HEK293T (cell line): ENCODE measurements around the gene CD47.

ENCODE experiments used
- ARNT ChIP-seq: fragments of 450-650 bp; IDR thresholded peaks from 2 replicates; pipeline ENCODE4 v1.6.1; 2017; ENCODE audit warnings: mild to moderate bottlenecking
- BHLHE40 ChIP-seq: fragments of 450-650 bp; IDR thresholded peaks from 2 replicates; pipeline ENCODE4 v1.6.1; 2016; ENCODE audit warnings: mild to moderate bottlenecking, moderate library complexity, borderline replicate concordance
- SP1 ChIP-seq: fragments of 450-650 bp; IDR thresholded peaks from 2 replicates; pipeline ENCODE4 v1.6.1; 2017
- ZNF384 ChIP-seq: fragments of 450-650 bp; IDR thresholded peaks from 2 replicates; pipeline ENCODE4 v1.6.1; 2016
- TF ChIP-seq, protein P1 (sequence below): fragments of 450-650 bp; IDR thresholded peaks from 2 replicates; pipeline ENCODE4 v1.6.1; 2016

DNA sequence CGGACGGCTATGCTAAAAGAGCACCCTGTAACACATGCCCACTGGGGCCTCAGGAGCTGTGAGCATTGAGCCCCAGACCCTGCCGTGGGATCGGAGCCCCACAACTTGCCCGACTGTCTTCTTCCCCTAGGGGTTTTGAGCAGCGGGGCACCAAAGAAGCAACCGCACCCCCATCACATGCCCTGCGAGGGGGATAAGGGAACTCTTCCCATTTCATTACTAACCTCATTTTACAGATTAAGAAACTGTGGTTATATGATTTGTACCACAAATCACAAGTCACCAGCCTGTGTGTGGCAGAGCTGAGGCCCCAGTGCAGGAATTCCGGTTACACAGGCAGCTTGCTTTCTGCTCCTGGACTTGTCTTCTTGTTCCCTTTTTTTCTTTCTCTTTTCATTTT is 86.2 kb downstream of the CD47 start:
- TF ChIP-seq ARNT (no peak), SP1 (no peak), ZNF384 (no peak), BHLHE40 (no peak)
- TF ChIP-seq, protein P1, sequence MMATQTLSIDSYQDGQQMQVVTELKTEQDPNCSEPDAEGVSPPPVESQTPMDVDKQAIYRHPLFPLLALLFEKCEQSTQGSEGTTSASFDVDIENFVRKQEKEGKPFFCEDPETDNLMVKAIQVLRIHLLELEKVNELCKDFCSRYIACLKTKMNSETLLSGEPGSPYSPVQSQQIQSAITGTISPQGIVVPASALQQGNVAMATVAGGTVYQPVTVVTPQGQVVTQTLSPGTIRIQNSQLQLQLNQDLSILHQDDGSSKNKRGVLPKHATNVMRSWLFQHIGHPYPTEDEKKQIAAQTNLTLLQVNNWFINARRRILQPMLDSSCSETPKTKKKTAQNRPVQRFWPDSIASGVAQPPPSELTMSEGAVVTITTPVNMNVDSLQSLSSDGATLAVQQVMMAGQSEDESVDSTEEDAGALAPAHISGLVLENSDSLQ = no peak
